Muscle layer of duodenum (tissue), 2 donors: ENCODE data around the gene SUGP1.

Source experiments
- H3K27ac ChIP-seq: one replicate; pipeline ENCODE4 v1.7.0; 2013; ENCODE audit warnings: mild to moderate bottlenecking, low read length
- H3K27me3 ChIP-seq: one replicate; pipeline ENCODE4 v1.7.0; 2013; ENCODE audit warnings: low read depth, mild to moderate bottlenecking, control low read depth, low read length
- H3K36me3 ChIP-seq, 2 donors: one replicate each; pipeline ENCODE4 v1.7.0; 2013; ENCODE audit warnings: low read length in 2 of 2, control low read depth in 1 of 2, mild to moderate bottlenecking in 1 of 2; ENCODE audit not compliant: insufficient read depth in 2 of 2, control insufficient read depth in 1 of 2
- H3K4me1 ChIP-seq, 2 donors: one replicate each; pipeline ENCODE4 v1.7.0; 2013; ENCODE audit warnings: low read length in 2 of 2, mild to moderate bottlenecking in 2 of 2, control low read depth in 1 of 2, moderate library complexity in 1 of 2; ENCODE audit not compliant: insufficient read depth in 2 of 2, control insufficient read depth in 1 of 2
- H3K4me3 ChIP-seq, 2 donors: one replicate each; pipeline ENCODE4 v1.7.0; 2013; ENCODE audit warnings: low read length in 2 of 2, low read depth in 1 of 2, mild to moderate bottlenecking in 1 of 2
- H3K9me3 ChIP-seq, 2 donors: one replicate each; pipeline ENCODE4 v1.7.0; 2013; ENCODE audit warnings: low read length in 2 of 2, control low read depth in 1 of 2, mild to moderate bottlenecking in 1 of 2; ENCODE audit not compliant: control insufficient read depth in 1 of 2
- donor health status: healthy.

The SUGP1 gene, protein sequence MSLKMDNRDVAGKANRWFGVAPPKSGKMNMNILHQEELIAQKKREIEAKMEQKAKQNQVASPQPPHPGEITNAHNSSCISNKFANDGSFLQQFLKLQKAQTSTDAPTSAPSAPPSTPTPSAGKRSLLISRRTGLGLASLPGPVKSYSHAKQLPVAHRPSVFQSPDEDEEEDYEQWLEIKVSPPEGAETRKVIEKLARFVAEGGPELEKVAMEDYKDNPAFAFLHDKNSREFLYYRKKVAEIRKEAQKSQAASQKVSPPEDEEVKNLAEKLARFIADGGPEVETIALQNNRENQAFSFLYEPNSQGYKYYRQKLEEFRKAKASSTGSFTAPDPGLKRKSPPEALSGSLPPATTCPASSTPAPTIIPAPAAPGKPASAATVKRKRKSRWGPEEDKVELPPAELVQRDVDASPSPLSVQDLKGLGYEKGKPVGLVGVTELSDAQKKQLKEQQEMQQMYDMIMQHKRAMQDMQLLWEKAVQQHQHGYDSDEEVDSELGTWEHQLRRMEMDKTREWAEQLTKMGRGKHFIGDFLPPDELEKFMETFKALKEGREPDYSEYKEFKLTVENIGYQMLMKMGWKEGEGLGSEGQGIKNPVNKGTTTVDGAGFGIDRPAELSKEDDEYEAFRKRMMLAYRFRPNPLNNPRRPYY

DNA sequence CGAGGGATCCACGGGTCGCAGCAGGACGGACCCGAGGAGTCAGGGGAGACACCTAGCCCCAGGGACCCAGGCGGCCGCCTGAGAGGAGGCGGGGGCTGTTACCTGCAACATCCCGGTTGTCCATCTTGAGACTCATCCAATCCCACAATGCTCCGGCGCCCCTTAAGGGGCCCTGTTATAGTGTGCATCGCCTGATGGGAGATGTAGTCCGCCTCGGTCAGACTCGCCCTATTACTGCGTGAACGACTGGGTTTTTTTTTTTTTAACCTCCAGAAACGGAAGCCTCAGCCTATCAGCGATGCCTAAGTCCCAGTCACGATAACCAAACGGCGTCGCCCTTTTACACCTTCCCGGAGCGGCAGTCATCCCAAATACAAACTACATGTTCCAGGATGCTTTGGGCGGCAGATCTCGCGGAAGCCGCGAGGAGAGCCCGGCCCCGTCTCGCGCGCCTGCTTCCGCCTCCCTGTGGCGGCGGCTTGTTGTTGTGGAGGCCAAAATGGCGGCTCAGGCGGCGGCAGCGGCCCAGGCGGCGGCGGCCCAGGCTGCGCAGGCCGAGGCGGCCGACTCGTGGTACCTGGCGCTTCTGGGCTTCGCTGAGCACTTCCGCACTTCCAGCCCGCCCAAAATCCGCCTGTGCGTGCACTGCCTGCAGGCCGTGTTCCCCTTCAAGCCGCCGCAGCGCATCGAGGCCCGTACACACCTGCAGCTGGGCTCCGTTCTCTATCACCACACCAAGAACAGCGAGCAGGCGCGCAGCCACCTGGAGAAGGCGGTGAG is at the start of gene SUGP1, which contains the start of gene MAU2:
Gene SUGP1 (minus strand): TSS at position 149 of the 780 bp plus-strand sequence. CDS start 13 bp downstream, at position 136.
Gene MAU2 (plus strand): TSS at position 469 of the 780 bp plus-strand sequence. CDS start 31 bp downstream, at position 500.
- H3K36me3 ChIP-seq = peaks cover 15 to 24% of the 10 kb centered on the region in 2 donors
- peaks cover 6 to 40% of the 10 kb centered on the region in 2 donors for H3K4me1 ChIP-seq
- H3K27me3 ChIP-seq = no peaks in the 10 kb centered on the region
- H3K27ac ChIP-seq = peak within 1 kb of the TSS; percentile 93
- H3K9me3 ChIP-seq = no peaks in the 10 kb centered on the region
- peak within 1 kb of the TSS; percentile 97 to 98 for H3K4me3 ChIP-seq

DNA sequence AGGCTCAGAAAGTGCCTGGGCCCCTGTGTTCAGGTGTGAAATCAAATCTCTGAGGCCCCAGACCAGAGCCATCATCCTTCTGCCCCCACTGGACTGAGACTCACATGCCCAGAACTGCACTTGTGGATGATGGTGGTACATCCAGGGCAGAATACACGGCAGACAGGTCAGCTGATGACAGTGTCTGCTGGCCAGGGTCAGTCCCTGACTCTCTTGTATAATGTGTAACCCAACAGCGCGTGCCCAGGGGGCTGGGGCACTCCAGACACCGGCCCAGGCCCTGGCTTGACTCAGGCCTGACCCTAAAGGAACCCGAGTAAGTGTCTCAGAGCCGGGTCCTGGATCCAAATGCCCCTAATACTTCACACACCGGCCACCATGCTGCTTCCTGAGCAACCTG is 47.8 kb upstream of the SUGP1 start:
- no peak overlapping the region for H3K4me3 ChIP-seq
- H3K4me1 ChIP-seq = peaks cover 0 to 4% of the 10 kb centered on the region in 2 donors
- H3K9me3 ChIP-seq = no peaks in the 10 kb centered on the region
- H3K36me3 ChIP-seq = no peaks in the 10 kb centered on the region
- H3K27ac ChIP-seq = no peak overlapping the region
- no peaks in the 10 kb centered on the region for H3K27me3 ChIP-seq

DNA sequence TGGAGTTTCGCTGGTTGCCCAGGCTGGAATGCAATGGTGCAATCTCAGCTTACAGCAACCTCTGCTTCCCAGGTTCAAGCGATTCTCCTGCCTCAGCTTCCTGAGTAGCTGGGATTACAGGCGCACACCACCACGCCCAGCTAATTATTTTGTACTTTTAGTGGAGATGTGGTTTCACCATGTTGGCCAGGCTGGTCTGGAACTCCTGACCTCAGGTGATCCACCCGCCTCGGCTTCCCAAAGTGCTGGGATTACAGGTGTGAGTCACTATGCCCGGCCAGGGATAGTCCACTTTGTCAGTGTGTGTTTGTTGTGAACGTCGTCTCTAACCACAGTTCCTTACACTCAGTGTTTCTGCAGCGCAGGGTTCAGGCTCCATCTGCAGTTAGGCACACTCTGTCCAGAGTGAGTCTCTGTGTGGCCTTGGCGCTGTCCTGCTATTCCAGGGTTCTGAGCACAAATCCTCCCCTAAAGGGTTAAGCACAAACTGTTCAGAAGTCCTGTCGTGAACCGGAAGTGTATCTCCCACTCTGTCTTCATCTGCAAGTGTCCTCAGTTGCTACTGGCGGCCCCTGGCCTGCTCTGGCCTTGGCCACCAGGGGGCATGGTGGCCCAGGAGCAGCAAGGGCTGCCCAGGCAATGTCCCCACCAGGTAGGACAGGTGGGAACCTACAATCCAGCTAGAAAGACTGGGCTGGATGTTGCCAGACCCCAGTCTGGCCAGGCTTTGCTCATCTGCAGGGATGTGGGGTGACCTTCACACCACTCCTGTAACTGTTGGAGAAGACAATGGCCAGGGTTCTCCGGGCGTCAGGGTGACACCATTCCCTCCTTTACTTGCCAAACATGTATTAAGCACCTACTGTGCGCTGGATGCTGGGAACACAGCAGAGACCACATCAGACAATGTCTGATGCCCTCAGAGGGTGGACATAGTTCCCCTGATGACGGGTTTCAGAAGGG is 46.4 kb upstream of the SUGP1 start:
- no peak overlapping the region for H3K27ac ChIP-seq

DNA sequence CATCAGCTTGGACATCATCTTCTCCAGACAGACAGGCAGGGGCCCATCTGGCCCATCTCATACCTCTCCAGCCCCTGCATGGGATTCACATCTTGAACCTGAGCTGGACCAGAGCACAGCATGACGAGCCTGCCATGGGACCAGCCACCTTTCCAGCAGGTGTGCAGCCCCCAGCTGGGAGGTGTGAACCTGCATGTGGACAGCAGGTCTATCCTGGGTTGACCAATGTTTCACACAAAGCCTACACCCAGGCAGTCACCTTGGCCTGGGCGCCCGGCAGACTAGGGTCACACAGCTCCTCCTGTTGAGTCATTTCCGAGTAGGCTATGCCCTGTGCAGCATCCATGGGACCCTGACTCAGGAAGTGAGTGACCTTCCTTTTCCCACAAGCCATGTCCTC is 41.8 kb upstream of the SUGP1 start:
- Histone ChIP-seq H3K36me3 (peaks cover 4 to 9% of the 10 kb centered on the region in 2 donors), H3K4me3 (no peak overlapping the region), H3K27ac (no peak overlapping the region), H3K4me1 (peaks cover 0 to 9% of the 10 kb centered on the region in 2 donors), H3K27me3 (no peaks in the 10 kb centered on the region), H3K9me3 (no peaks in the 10 kb centered on the region)

More for the DNA sequence above, 46.4 kb upstream of the SUGP1 start:
- Histone ChIP-seq H3K36me3 (no peaks in the 10 kb centered on the region), H3K4me1 (peaks cover 0 to 4% of the 10 kb centered on the region in 2 donors), H3K4me3 (no peak overlapping the region), H3K9me3 (no peaks in the 10 kb centered on the region), H3K27me3 (no peaks in the 10 kb centered on the region)

- Histone ChIP-seq H3K4me3 (no peak overlapping the region), H3K4me1 (peaks cover 0 to 5% of the 10 kb centered on the region in 2 donors), H3K36me3 (peaks cover 9 to 18% of the 10 kb centered on the region in 2 donors), H3K27me3 (no peaks in the 10 kb centered on the region), H3K9me3 (no peaks in the 10 kb centered on the region), H3K27ac (no peak overlapping the region)
Measured at GRCh38 chr19:19361075-19361594, 40.8 kb upstream of the SUGP1 start.

GRCh38 chr19:19356901-19357566 is 36.7 kb upstream of the SUGP1 start:
- Histone ChIP-seq H3K27ac (no peak overlapping the region), H3K27me3 (no peaks in the 10 kb centered on the region), H3K4me1 (peaks cover 0 to 5% of the 10 kb centered on the region in 2 donors), H3K36me3 (peaks cover 48 to 59% of the 10 kb centered on the region in 2 donors), H3K9me3 (no peaks in the 10 kb centered on the region), H3K4me3 (no peak overlapping the region)

DNA sequence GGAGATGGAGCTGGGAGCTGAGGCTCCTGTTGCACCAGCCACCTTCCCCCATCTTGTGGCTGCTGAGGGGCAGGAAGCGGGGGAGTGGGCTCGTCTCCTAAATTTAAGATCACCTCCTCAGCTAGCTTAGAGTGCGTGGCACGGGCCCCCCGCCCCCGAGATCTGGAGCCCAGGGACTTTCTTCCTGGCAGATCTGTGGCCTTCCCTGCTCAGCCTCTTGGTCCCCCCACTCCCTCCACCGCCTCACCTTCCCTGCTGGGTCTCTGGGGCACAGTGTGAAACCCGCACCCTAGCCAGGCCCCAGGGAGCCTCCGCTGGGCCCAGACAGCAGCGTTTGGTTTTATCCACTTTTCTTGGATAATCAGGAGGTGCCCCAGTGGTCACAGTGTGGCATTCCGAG is 36.2 kb upstream of the SUGP1 start:
- H3K4me3 ChIP-seq = no peak overlapping the region
- H3K4me1 ChIP-seq = peaks cover 0 to 5% of the 10 kb centered on the region in 2 donors
- H3K36me3 ChIP-seq = peaks cover 50 to 63% of the 10 kb centered on the region in 2 donors
- no peaks in the 10 kb centered on the region for H3K9me3 ChIP-seq
- no peaks in the 10 kb centered on the region for H3K27me3 ChIP-seq
- H3K27ac ChIP-seq = no peak overlapping the region

DNA sequence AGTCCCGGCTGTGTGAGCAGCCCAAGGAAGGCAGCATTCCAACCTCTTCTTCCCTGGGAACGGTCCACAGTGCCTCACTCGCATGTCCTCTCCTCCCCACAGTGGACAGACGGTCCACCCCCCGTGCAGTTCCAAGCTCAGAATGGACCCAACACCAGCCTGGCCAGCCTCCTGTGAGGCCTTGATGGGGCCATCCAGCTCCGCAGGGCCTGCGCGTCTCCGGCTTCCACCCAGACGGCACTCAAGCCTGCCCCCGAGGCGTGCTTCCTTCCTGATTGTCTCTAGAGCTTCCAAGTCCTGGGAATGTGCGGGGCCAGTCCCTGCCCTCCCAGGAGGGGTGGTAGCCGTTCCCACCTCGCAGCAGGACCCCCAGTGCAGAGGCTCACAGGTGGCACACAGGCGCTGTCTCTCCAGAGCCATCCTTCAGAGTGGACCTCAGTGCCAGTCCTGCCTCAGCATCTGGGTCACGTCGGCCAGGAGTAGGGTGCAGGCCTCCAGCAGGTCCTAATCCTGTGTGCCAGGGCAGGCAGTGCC is 35.4 kb upstream of the SUGP1 start:
- peaks cover 50 to 63% of the 10 kb centered on the region in 2 donors for H3K36me3 ChIP-seq
- no peak overlapping the region for H3K4me3 ChIP-seq
- H3K27ac ChIP-seq = no peak overlapping the region
- no peaks in the 10 kb centered on the region for H3K27me3 ChIP-seq
- H3K9me3 ChIP-seq = no peaks in the 10 kb centered on the region
- no peaks in the 10 kb centered on the region for H3K4me1 ChIP-seq

GRCh38 chr19:19354932-19355331 is 34.6 kb upstream of the SUGP1 start:
- Histone ChIP-seq H3K4me1 (no peaks in the 10 kb centered on the region), H3K36me3 (peaks cover 50 to 63% of the 10 kb centered on the region in 2 donors), H3K4me3 (no peak overlapping the region), H3K27me3 (no peaks in the 10 kb centered on the region), H3K9me3 (no peaks in the 10 kb centered on the region), H3K27ac (no peak overlapping the region)
